ENCODE measurements around the gene UNK. TPM values are rescaled to one million over a fixed set of nuclear protein-coding genes. Genes with fewer than 3 reads are reported as not detected.

The UNK gene
- total RNA-seq, 4 donors from 2014 or later: 18.0 to 23.7 (median 20.0) TPM

DNA sequence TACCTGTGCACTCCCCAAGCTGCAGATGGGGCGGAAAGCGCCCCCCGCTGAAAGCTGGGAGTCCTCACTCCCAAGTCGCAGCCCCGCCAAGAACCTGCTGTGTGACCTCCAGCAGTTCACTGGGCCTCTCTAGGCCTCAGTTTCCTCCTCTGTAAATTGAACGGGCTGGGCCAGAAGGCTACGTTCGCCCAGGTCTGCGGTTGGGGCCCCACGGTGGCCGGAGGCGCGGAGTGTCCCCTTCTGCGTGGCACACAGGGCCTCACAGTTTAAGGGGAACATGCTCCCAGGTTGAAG lies 20.2 kb upstream of the UNK start:
- Histone ChIP-seq H3K4me3 (peak overlapping the region; percentile 71 to 91 (median 77)), H3K4me1 (peaks cover 10 to 30% (median 26%) of the 10 kb centered on the region in 4 donors), H3K36me3 (peaks cover 0 to 31% (median 8%) of the 10 kb centered on the region in 4 donors), H3K27me3 (no peaks in the 10 kb centered on the region), H3K27ac (replicated peaks in 1 of 4) (peak overlapping the region; percentile 83 to 93 (median 90)), H3K9me3 (no peaks in the 10 kb centered on the region)
- DNase-seq (ENCODE audit: extremely low spot score): no peak
- intact Hi-C loops (cut with DNase I): loop anchor here (10.0 kb wide), 1 partner anchor 60 kb away; no protein-coding TSS in a partner anchor
- WGBS: 2% methylated on average over 11 of the region's 14 CpGs
- TF ChIP-seq EP300 (IDR thresholded peaks at IDR 0.05) (no peak), POLR2A (IDR thresholded peaks at IDR 0.05; ENCODE audit: low read depth) (no peak), POLR2AphosphoS5 (IDR thresholded peaks at IDR 0.05) (no peak)
- TF ChIP-seq, protein P1, sequence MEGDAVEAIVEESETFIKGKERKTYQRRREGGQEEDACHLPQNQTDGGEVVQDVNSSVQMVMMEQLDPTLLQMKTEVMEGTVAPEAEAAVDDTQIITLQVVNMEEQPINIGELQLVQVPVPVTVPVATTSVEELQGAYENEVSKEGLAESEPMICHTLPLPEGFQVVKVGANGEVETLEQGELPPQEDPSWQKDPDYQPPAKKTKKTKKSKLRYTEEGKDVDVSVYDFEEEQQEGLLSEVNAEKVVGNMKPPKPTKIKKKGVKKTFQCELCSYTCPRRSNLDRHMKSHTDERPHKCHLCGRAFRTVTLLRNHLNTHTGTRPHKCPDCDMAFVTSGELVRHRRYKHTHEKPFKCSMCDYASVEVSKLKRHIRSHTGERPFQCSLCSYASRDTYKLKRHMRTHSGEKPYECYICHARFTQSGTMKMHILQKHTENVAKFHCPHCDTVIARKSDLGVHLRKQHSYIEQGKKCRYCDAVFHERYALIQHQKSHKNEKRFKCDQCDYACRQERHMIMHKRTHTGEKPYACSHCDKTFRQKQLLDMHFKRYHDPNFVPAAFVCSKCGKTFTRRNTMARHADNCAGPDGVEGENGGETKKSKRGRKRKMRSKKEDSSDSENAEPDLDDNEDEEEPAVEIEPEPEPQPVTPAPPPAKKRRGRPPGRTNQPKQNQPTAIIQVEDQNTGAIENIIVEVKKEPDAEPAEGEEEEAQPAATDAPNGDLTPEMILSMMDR (IDR thresholded peaks at IDR 0.05): no peak

DNA sequence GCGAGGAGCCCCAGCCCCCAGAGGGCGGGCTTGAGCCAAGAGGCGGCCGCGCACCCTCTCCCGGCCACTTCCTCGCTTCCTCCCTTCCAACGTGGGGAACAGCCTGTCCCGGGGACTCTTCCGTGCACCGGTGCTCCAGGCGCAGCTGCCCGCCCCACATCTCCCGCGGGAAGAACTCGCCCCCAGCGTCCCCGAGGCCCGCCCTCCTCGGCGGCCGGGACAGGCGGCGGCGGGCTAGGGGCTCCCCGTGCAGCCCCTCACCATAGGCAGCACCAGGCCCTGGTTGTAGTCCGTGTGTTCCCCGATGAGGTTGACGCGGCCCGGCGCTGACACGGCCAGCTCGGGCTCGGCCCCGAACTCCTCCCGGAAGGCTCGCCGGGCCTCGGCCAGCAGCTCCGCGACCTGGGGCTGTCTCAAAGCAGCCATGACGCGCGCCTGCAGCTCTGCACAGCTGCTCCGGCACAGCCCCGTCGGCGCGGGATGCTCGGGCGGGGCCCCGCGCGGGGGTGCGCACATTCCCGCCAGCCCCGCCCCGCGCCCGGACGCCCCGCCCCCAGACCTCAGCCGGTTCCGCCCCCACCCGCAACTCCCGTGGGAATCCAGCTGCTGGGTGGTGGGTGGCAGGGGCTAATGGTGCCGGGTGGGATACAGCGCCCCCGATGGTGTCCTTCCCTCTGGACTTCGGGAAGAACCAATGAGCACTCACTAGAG lies 19.7 kb upstream of the UNK start, which contains the start of gene GALK1:
TSS of gene GALK1 (minus strand) at position 482 of the 711 bp plus-strand sequence. CDS start at position 426, 56 bp downstream.
- DNase-seq (ENCODE audit: extremely low spot score): no peak
- intact Hi-C loops (cut with DNase I): loop anchor here (10.0 kb wide), 1 partner anchor 60 kb away; no protein-coding TSS in a partner anchor
- WGBS: under 1% methylated on average over 15 of the region's 71 CpGs
- H3K27me3 ChIP-seq: no peaks in the 10 kb centered on the region
- peak within 1 kb of the TSS; percentile 71 to 91 (median 77) for H3K4me3 ChIP-seq
- TF ChIP-seq POLR2AphosphoS5 (IDR thresholded peaks at IDR 0.05) (peak; percentile 39 to 83), POLR2A (IDR thresholded peaks at IDR 0.05; ENCODE audit: low read depth) (peak; percentile 47), EP300 (IDR thresholded peaks at IDR 0.05) (no peak)
- TF ChIP-seq, protein P1 (IDR thresholded peaks at IDR 0.05): peak; percentile 48 to 75 (median 65)
- H3K4me1 ChIP-seq: peaks cover 10 to 30% (median 26%) of the 10 kb centered on the region in 4 donors
- H3K27ac ChIP-seq (replicated peaks in 1 of 4): peak within 1 kb of the TSS; percentile 83 to 93 (median 90)
- H3K9me3 ChIP-seq: no peaks in the 10 kb centered on the region
- peaks cover 0 to 26% (median 6%) of the 10 kb centered on the region in 4 donors for H3K36me3 ChIP-seq

DNA sequence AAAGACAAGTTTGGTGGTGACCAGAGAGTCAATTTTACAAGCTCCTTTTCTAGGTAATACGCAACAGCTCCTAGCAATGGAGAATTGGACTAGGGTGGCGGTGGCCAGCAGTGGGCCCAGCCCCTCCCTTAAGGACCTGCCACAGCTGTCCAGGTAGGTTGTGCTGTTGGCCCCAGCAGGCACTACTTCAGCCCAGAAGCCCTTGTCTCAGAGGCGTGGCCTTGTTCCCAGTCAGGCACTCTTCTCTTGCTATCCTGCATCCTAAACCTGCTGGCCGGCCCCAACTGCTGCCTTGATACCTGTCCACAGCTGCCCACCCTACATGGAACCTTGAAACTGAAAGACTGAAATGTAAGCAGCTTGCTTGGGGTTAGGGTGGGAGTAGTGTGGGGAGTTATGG lies 18.6 kb upstream of the UNK start:
- Histone ChIP-seq H3K27ac (replicated peaks in 1 of 4) (peak overlapping the region; percentile 83 to 93 (median 90)), H3K27me3 (no peaks in the 10 kb centered on the region), H3K36me3 (peaks cover 0 to 16% (median 6%) of the 10 kb centered on the region in 4 donors), H3K4me3 (no peak overlapping the region), H3K4me1 (peaks cover 10 to 30% (median 26%) of the 10 kb centered on the region in 4 donors), H3K9me3 (no peaks in the 10 kb centered on the region)
- no peak for DNase-seq (ENCODE audit: extremely low spot score)
- WGBS: 89% methylated on average over 3 of the region's 4 CpGs
- intact Hi-C loops (cut with DNase I): loop anchor here (10.0 kb wide), 1 partner anchor 59 kb away; no protein-coding TSS in a partner anchor
- TF ChIP-seq EP300 (IDR thresholded peaks at IDR 0.05): no peak
- no peak for TF ChIP-seq POLR2AphosphoS5 (IDR thresholded peaks at IDR 0.05)
- TF ChIP-seq, protein P1 (IDR thresholded peaks at IDR 0.05): no peak
- no peak for TF ChIP-seq POLR2A (IDR thresholded peaks at IDR 0.05; ENCODE audit: low read depth)

DNA sequence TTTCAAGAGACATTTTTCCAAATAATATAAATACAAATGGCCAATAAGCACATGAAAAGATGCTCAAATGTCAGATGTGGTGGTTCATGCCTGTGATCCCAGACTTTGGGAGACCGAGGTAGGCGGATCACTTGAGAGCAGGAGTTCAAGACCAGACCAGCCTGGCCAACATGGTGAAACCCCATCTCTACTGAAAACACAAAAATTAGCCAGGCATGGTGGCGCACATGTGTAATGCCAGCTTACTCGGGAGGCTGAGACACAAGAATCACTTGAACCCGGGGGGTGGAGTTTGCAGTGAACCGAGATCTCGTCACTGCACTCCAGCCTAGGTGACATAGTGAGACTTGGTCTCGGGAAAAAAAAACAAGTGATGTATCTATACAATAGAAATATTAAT lies 16.7 kb upstream of the UNK start:
- TF ChIP-seq POLR2A (IDR thresholded peaks at IDR 0.05; ENCODE audit: low read depth) (no peak), POLR2AphosphoS5 (IDR thresholded peaks at IDR 0.05) (no peak), EP300 (IDR thresholded peaks at IDR 0.05) (no peak)
- TF ChIP-seq, protein P1 (IDR thresholded peaks at IDR 0.05): no peak
- Histone ChIP-seq H3K9me3 (no peaks in the 10 kb centered on the region), H3K4me3 (no peak overlapping the region), H3K27ac (replicated peaks in 1 of 4) (no peak overlapping the region), H3K36me3 (peaks cover 0 to 4% (median 1%) of the 10 kb centered on the region in 4 donors), H3K4me1 (peaks cover 10 to 31% (median 26%) of the 10 kb centered on the region in 4 donors), H3K27me3 (no peaks in the 10 kb centered on the region)
- intact Hi-C loops (cut with DNase I): loop anchor here (10.0 kb wide), 1 partner anchor 57 kb away; no protein-coding TSS in a partner anchor
- no peak for DNase-seq (ENCODE audit: extremely low spot score)
- WGBS: 93% methylated on average over 8 of the region's 8 CpGs

Measured in esophagus muscularis mucosa (tissue), 4 donors.